ENCODE measurements around the gene FAH. TPM values are rescaled to one million over a fixed set of nuclear protein-coding genes. Genes with fewer than 3 reads are reported as not detected.

FAH gene
- total RNA-seq, 4 donors from 2014 or later, result 5.4 to 29.0 (median 11.2) TPM

DNA sequence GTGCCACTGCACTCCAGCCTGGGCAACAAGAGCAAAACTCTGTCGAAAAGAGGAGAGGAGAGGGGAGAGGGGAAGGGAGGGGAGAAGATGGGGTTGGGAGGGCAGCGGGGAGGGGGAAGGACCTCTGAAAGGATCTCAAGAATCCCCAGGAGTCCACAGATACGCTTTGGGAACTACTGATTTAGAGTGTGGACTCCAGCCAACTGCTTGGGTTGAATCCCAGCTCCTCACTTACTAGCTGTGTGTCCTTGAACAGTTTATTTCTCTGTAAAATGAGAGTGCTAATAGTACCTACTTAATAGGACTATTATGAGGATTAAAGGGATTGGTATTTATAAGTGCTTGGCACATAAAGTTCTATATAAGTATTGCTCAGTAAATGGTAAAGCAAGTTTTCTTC lies 45.0 kb upstream of the FAH start:
- no peak overlapping the region for H3K27ac ChIP-seq
- no peak for DNase-seq
- no peaks in the 10 kb centered on the region for H3K9me3 ChIP-seq
- H3K4me1 ChIP-seq, result no peaks in the 10 kb centered on the region
- TF ChIP-seq, protein P1, sequence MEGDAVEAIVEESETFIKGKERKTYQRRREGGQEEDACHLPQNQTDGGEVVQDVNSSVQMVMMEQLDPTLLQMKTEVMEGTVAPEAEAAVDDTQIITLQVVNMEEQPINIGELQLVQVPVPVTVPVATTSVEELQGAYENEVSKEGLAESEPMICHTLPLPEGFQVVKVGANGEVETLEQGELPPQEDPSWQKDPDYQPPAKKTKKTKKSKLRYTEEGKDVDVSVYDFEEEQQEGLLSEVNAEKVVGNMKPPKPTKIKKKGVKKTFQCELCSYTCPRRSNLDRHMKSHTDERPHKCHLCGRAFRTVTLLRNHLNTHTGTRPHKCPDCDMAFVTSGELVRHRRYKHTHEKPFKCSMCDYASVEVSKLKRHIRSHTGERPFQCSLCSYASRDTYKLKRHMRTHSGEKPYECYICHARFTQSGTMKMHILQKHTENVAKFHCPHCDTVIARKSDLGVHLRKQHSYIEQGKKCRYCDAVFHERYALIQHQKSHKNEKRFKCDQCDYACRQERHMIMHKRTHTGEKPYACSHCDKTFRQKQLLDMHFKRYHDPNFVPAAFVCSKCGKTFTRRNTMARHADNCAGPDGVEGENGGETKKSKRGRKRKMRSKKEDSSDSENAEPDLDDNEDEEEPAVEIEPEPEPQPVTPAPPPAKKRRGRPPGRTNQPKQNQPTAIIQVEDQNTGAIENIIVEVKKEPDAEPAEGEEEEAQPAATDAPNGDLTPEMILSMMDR (IDR thresholded peaks at IDR 0.05), result no peak
- TF ChIP-seq POLR2A (IDR thresholded peaks at IDR 0.05), result no peak
- H3K36me3 ChIP-seq, result no peaks in the 10 kb centered on the region
- H3K27me3 ChIP-seq, result no peaks in the 10 kb centered on the region
- H3K4me3 ChIP-seq, result no peak overlapping the region
- intact Hi-C loops (cut with DNase I; ENCODE audit: low total_unique reads), result no loop called here

DNA sequence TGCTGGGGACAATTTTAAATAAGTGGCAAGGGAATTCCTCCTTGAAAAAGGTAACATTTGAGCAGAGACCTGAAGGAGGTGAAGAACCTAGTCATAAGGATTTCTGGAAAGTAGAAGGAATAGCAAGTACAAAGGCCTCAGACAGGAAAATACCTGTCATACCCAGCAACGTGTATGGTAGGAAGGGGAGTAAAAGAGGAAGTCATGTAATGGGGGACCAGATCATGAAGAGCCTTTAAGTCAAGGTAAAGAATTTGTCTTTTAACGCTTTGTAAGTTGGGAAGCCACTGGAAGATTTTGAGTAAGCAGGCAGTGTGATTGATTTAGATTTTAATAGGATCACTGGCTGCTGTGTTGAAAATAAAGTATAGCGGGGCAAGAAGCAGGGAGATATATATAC lies 43.4 kb upstream of the FAH start:
- no peaks in the 10 kb centered on the region for H3K4me1 ChIP-seq
- no peak overlapping the region for H3K4me3 ChIP-seq
- intact Hi-C loops (cut with DNase I; ENCODE audit: low total_unique reads), result no loop called here
- no peaks in the 10 kb centered on the region for H3K36me3 ChIP-seq
- H3K9me3 ChIP-seq, result no peaks in the 10 kb centered on the region
- no peak for DNase-seq
- no peaks in the 10 kb centered on the region for H3K27me3 ChIP-seq
- TF ChIP-seq, protein P1 (IDR thresholded peaks at IDR 0.05), result no peak
- TF ChIP-seq POLR2A (IDR thresholded peaks at IDR 0.05), result no peak
- H3K27ac ChIP-seq, result no peak overlapping the region

DNA sequence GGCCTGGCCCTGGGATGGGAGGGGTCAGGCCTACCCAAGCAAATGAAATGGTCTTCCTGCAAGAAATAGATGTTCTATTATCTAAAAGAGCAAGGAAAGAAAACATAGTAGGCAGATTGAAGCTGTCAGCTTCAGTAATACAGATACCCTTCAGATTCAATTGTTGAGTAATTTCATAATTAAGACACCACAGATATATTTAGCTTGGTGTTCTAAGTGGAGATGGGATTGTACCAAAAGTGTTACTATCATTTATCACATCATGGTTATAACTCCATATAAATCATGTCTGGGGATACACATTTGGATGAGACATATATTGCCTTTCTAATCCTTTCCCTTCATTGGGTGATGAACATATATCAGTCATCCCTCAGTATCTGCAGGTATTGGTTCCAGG lies 41.9 kb upstream of the FAH start:
- Histone ChIP-seq H3K27ac (no peak overlapping the region), H3K27me3 (no peaks in the 10 kb centered on the region), H3K4me3 (no peak overlapping the region), H3K4me1 (no peaks in the 10 kb centered on the region), H3K36me3 (no peaks in the 10 kb centered on the region), H3K9me3 (no peaks in the 10 kb centered on the region)
- intact Hi-C loops (cut with DNase I; ENCODE audit: low total_unique reads), result no loop called here
- TF ChIP-seq POLR2A (IDR thresholded peaks at IDR 0.05), result no peak
- TF ChIP-seq, protein P1 (IDR thresholded peaks at IDR 0.05), result no peak
- no peak for DNase-seq

DNA sequence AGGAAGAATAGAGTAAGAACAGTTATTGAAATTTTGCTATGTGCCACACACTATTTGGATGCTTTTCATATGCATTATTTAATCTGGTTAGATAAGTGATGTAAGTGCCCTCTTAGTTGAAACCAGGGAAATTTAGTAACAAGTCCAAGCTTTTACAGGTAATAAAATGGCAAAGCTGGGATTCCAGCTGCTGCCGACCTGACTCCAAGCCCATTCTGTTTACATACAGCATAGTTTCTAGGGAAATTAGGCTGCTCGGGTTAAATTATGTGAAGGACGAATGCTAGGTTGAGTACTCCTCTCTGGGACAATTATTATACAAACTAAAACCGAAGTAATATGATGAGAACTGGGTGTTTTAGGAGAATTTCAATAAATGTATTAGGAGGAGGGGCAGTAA lies 38.7 kb upstream of the FAH start:
- intact Hi-C loops (cut with DNase I; ENCODE audit: low total_unique reads), result no loop called here
- no peaks in the 10 kb centered on the region for H3K36me3 ChIP-seq
- H3K4me1 ChIP-seq, result no peaks in the 10 kb centered on the region
- TF ChIP-seq, protein P1 (IDR thresholded peaks at IDR 0.05), result no peak
- no peak for TF ChIP-seq POLR2A (IDR thresholded peaks at IDR 0.05)
- H3K9me3 ChIP-seq, result no peaks in the 10 kb centered on the region
- H3K27ac ChIP-seq, result no peak overlapping the region
- no peak for DNase-seq
- no peak overlapping the region for H3K4me3 ChIP-seq
- no peaks in the 10 kb centered on the region for H3K27me3 ChIP-seq

DNA sequence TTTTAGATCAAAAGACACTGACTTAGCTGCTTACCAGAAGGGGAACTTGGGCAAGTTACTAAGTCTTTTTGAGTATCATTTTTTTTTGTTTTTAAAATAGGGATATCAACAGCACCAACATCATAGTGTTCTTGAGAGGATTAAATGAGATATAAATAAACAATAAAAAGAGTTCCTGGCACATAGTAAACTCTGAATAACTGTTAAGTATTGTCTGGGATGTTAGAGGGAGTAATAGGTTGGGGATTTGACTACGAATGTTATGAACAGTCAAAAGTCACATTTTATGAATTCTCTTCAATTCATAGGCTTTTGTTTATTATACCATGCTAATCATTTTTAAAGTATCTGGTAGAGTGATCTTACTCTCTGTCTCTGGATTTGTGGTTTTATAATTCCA lies 37.8 kb upstream of the FAH start:
- Histone ChIP-seq H3K36me3 (no peaks in the 10 kb centered on the region), H3K4me3 (no peak overlapping the region), H3K27me3 (no peaks in the 10 kb centered on the region), H3K27ac (no peak overlapping the region), H3K4me1 (no peaks in the 10 kb centered on the region), H3K9me3 (no peaks in the 10 kb centered on the region)
- no peak for DNase-seq
- TF ChIP-seq, protein P1 (IDR thresholded peaks at IDR 0.05), result no peak
- TF ChIP-seq POLR2A (IDR thresholded peaks at IDR 0.05), result no peak
- intact Hi-C loops (cut with DNase I; ENCODE audit: low total_unique reads), result no loop called here

All from uterus (tissue), 4 donors.